Measurements from ENCODE around the gene SOX6.

The SOX6 gene

GRCh38 chr11:16013242-16013641 lies 343.1 kb downstream of the SOX6 start:
- CTCF ChIA-PET: no interaction called here
- Histone ChIP-seq H3K4me1 (ENCODE audit: control extremely low read depth in 1 of 4, control insufficient read depth in 4 of 4, insufficient read depth in 4 of 4, low read length in 3 of 4) (peaks cover 0 to 7% (median 2%) of the 10 kb centered on the region in 4 experiments), H3K4me3 (ENCODE audit: control insufficient read depth in 1 of 7, extremely low read depth in 1 of 7, insufficient read depth in 4 of 7, low read depth in 2 of 7, low read length in 6 of 7) (no peak overlapping the region), H3K9me3 (ENCODE audit: control extremely low read depth in 1 of 5, control insufficient read depth in 4 of 5, insufficient read depth in 2 of 5, low read depth in 1 of 5, low read length in 4 of 5) (peaks cover 0 to 1% (median 0%) of the 10 kb centered on the region in 5 experiments), H3K36me3 (ENCODE audit: control insufficient read depth in 4 of 4, insufficient read depth in 4 of 4, low read length in 3 of 4) (no peaks in the 10 kb centered on the region), H3K27ac (ENCODE audit: insufficient read depth in 1 of 2, low read depth in 1 of 2, low read length in 2 of 2, poor library complexity in 1 of 2, severe bottlenecking in 2 of 2) (no peak overlapping the region), H3K27me3 (replicated peaks in 2 of 5; ENCODE audit: control insufficient read depth in 4 of 5, insufficient read depth in 5 of 5, low read length in 4 of 5) (peaks cover 0 to 2% (median 0%) of the 10 kb centered on the region in 5 experiments)
- DNase-seq: no peak
- WGBS (ENCODE audit: insufficient coverage): 79% methylated on average over 2 of the region's 3 CpGs
- POLR2A ChIA-PET: no interaction called here

- H3K4me3 ChIP-seq (ENCODE audit: control insufficient read depth in 1 of 7, extremely low read depth in 1 of 7, insufficient read depth in 4 of 7, low read depth in 2 of 7, low read length in 6 of 7): no peak overlapping the region
- peaks cover 0 to 2% (median 0%) of the 10 kb centered on the region in 5 experiments for H3K27me3 ChIP-seq (replicated peaks in 2 of 5; ENCODE audit: control insufficient read depth in 4 of 5, insufficient read depth in 5 of 5, low read length in 4 of 5)
- peaks cover 0 to 7% (median 2%) of the 10 kb centered on the region in 4 experiments for H3K4me1 ChIP-seq (ENCODE audit: control extremely low read depth in 1 of 4, control insufficient read depth in 4 of 4, insufficient read depth in 4 of 4, low read length in 3 of 4)
- H3K9me3 ChIP-seq (ENCODE audit: control extremely low read depth in 1 of 5, control insufficient read depth in 4 of 5, insufficient read depth in 2 of 5, low read depth in 1 of 5, low read length in 4 of 5): peaks cover 0 to 1% (median 0%) of the 10 kb centered on the region in 5 experiments
- ChIA-PET POLR2A (no interaction called here), CTCF (interaction anchor here (0.7 kb wide), 1 partner anchor 24 kb away, joined by 3 read pairs; no protein-coding TSS in a partner anchor)
- peak in 2 of 3 donors; percentile 11 to 28 for DNase-seq
- no peak overlapping the region for H3K27ac ChIP-seq (ENCODE audit: insufficient read depth in 1 of 2, low read depth in 1 of 2, low read length in 2 of 2, poor library complexity in 1 of 2, severe bottlenecking in 2 of 2)
- H3K36me3 ChIP-seq (ENCODE audit: control insufficient read depth in 4 of 4, insufficient read depth in 4 of 4, low read length in 3 of 4): no peaks in the 10 kb centered on the region
- WGBS (ENCODE audit: insufficient coverage): 27% methylated on average over 3 of the region's 6 CpGs
Measured at GRCh38 chr11:16012125-16012751, 344.1 kb downstream of the SOX6 start.

- H3K9me3 ChIP-seq (ENCODE audit: control extremely low read depth in 1 of 5, control insufficient read depth in 4 of 5, insufficient read depth in 2 of 5, low read depth in 1 of 5, low read length in 4 of 5): peaks cover 0 to 1% (median 0%) of the 10 kb centered on the region in 5 experiments
- no peak overlapping the region for H3K27ac ChIP-seq (ENCODE audit: insufficient read depth in 1 of 2, low read depth in 1 of 2, low read length in 2 of 2, poor library complexity in 1 of 2, severe bottlenecking in 2 of 2)
- no peaks in the 10 kb centered on the region for H3K36me3 ChIP-seq (ENCODE audit: control insufficient read depth in 4 of 4, insufficient read depth in 4 of 4, low read length in 3 of 4)
- H3K4me1 ChIP-seq (ENCODE audit: control extremely low read depth in 1 of 4, control insufficient read depth in 4 of 4, insufficient read depth in 4 of 4, low read length in 3 of 4): peaks cover 0 to 7% (median 2%) of the 10 kb centered on the region in 4 experiments
- POLR2A ChIA-PET: no interaction called here
- peaks cover 0 to 2% (median 0%) of the 10 kb centered on the region in 5 experiments for H3K27me3 ChIP-seq (replicated peaks in 2 of 5; ENCODE audit: control insufficient read depth in 4 of 5, insufficient read depth in 5 of 5, low read length in 4 of 5)
- CTCF ChIA-PET: no interaction called here
- H3K4me3 ChIP-seq (ENCODE audit: control insufficient read depth in 1 of 7, extremely low read depth in 1 of 7, insufficient read depth in 4 of 7, low read depth in 2 of 7, low read length in 6 of 7): no peak overlapping the region
- no peak for DNase-seq
Measured at GRCh38 chr11:16011396-16011795, 344.9 kb downstream of the SOX6 start.

GRCh38 chr11:16009021-16009420 lies 347.3 kb downstream of the SOX6 start:
- peaks cover 0 to 7% (median 2%) of the 10 kb centered on the region in 4 experiments for H3K4me1 ChIP-seq (ENCODE audit: control extremely low read depth in 1 of 4, control insufficient read depth in 4 of 4, insufficient read depth in 4 of 4, low read length in 3 of 4)
- CTCF ChIA-PET: no interaction called here
- POLR2A ChIA-PET: no interaction called here
- WGBS (ENCODE audit: insufficient coverage): no CpG with 5 or more reads among the region's 1 CpG
- no peak overlapping the region for H3K27ac ChIP-seq (ENCODE audit: insufficient read depth in 1 of 2, low read depth in 1 of 2, low read length in 2 of 2, poor library complexity in 1 of 2, severe bottlenecking in 2 of 2)
- H3K4me3 ChIP-seq (ENCODE audit: control insufficient read depth in 1 of 7, extremely low read depth in 1 of 7, insufficient read depth in 4 of 7, low read depth in 2 of 7, low read length in 6 of 7): no peak overlapping the region
- DNase-seq: no peak
- no peaks in the 10 kb centered on the region for H3K36me3 ChIP-seq (ENCODE audit: control insufficient read depth in 4 of 4, insufficient read depth in 4 of 4, low read length in 3 of 4)
- peaks cover 0 to 1% (median 0%) of the 10 kb centered on the region in 5 experiments for H3K9me3 ChIP-seq (ENCODE audit: control extremely low read depth in 1 of 5, control insufficient read depth in 4 of 5, insufficient read depth in 2 of 5, low read depth in 1 of 5, low read length in 4 of 5)
- H3K27me3 ChIP-seq (replicated peaks in 2 of 5; ENCODE audit: control insufficient read depth in 4 of 5, insufficient read depth in 5 of 5, low read length in 4 of 5): no peaks in the 10 kb centered on the region

GRCh38 chr11:16007514-16007913 lies 348.8 kb downstream of the SOX6 start:
- Histone ChIP-seq H3K27me3 (replicated peaks in 2 of 5; ENCODE audit: control insufficient read depth in 4 of 5, insufficient read depth in 5 of 5, low read length in 4 of 5) (no peaks in the 10 kb centered on the region), H3K36me3 (ENCODE audit: control insufficient read depth in 4 of 4, insufficient read depth in 4 of 4, low read length in 3 of 4) (no peaks in the 10 kb centered on the region), H3K4me1 (ENCODE audit: control extremely low read depth in 1 of 4, control insufficient read depth in 4 of 4, insufficient read depth in 4 of 4, low read length in 3 of 4) (peaks cover 0 to 6% (median 2%) of the 10 kb centered on the region in 4 experiments), H3K9me3 (ENCODE audit: control extremely low read depth in 1 of 5, control insufficient read depth in 4 of 5, insufficient read depth in 2 of 5, low read depth in 1 of 5, low read length in 4 of 5) (peaks cover 0 to 1% (median 0%) of the 10 kb centered on the region in 5 experiments), H3K27ac (ENCODE audit: insufficient read depth in 1 of 2, low read depth in 1 of 2, low read length in 2 of 2, poor library complexity in 1 of 2, severe bottlenecking in 2 of 2) (no peak overlapping the region), H3K4me3 (ENCODE audit: control insufficient read depth in 1 of 7, extremely low read depth in 1 of 7, insufficient read depth in 4 of 7, low read depth in 2 of 7, low read length in 6 of 7) (no peak overlapping the region)
- POLR2A ChIA-PET: no interaction called here
- CTCF ChIA-PET: no interaction called here
- 100% methylated on average over 1 of the region's 3 CpGs for WGBS (ENCODE audit: insufficient coverage)
- DNase-seq: no peak

- Histone ChIP-seq H3K27ac (ENCODE audit: insufficient read depth in 1 of 2, low read depth in 1 of 2, low read length in 2 of 2, poor library complexity in 1 of 2, severe bottlenecking in 2 of 2) (no peak overlapping the region), H3K9me3 (ENCODE audit: control extremely low read depth in 1 of 5, control insufficient read depth in 4 of 5, insufficient read depth in 2 of 5, low read depth in 1 of 5, low read length in 4 of 5) (no peaks in the 10 kb centered on the region), H3K27me3 (replicated peaks in 2 of 5; ENCODE audit: control insufficient read depth in 4 of 5, insufficient read depth in 5 of 5, low read length in 4 of 5) (no peaks in the 10 kb centered on the region), H3K4me3 (ENCODE audit: control insufficient read depth in 1 of 7, extremely low read depth in 1 of 7, insufficient read depth in 4 of 7, low read depth in 2 of 7, low read length in 6 of 7) (no peak overlapping the region), H3K36me3 (ENCODE audit: control insufficient read depth in 4 of 4, insufficient read depth in 4 of 4, low read length in 3 of 4) (no peaks in the 10 kb centered on the region), H3K4me1 (ENCODE audit: control extremely low read depth in 1 of 4, control insufficient read depth in 4 of 4, insufficient read depth in 4 of 4, low read length in 3 of 4) (peaks cover 0 to 6% (median 2%) of the 10 kb centered on the region in 4 experiments)
- 100% methylated on average over 1 of the region's 1 CpG for WGBS (ENCODE audit: insufficient coverage)
- CTCF ChIA-PET: no interaction called here
- POLR2A ChIA-PET: no interaction called here
- DNase-seq: no peak
Measured at GRCh38 chr11:16002942-16003341, 353.4 kb downstream of the SOX6 start.

- peak in 2 of 3 donors; percentile 42 to 46 for DNase-seq
- Histone ChIP-seq H3K4me1 (ENCODE audit: control extremely low read depth in 1 of 4, control insufficient read depth in 4 of 4, insufficient read depth in 4 of 4, low read length in 3 of 4) (peaks cover 0 to 6% (median 2%) of the 10 kb centered on the region in 4 experiments), H3K4me3 (ENCODE audit: control insufficient read depth in 1 of 7, extremely low read depth in 1 of 7, insufficient read depth in 4 of 7, low read depth in 2 of 7, low read length in 6 of 7) (no peak overlapping the region), H3K27ac (ENCODE audit: insufficient read depth in 1 of 2, low read depth in 1 of 2, low read length in 2 of 2, poor library complexity in 1 of 2, severe bottlenecking in 2 of 2) (no peak overlapping the region), H3K9me3 (ENCODE audit: control extremely low read depth in 1 of 5, control insufficient read depth in 4 of 5, insufficient read depth in 2 of 5, low read depth in 1 of 5, low read length in 4 of 5) (no peaks in the 10 kb centered on the region), H3K27me3 (replicated peaks in 2 of 5; ENCODE audit: control insufficient read depth in 4 of 5, insufficient read depth in 5 of 5, low read length in 4 of 5) (no peaks in the 10 kb centered on the region), H3K36me3 (ENCODE audit: control insufficient read depth in 4 of 4, insufficient read depth in 4 of 4, low read length in 3 of 4) (no peaks in the 10 kb centered on the region)
- CTCF ChIA-PET: interaction anchor here (1.0 to 1.5 kb wide), 2 partner anchors 11 to 31 kb away, joined by 3 read pairs; no protein-coding TSS in a partner anchor
- 86% methylated on average over 3 of the region's 4 CpGs for WGBS (ENCODE audit: insufficient coverage)
- POLR2A ChIA-PET: interaction anchor here (0.5 kb wide), 1 partner anchor 1247 kb away, joined by 3 read pairs; no protein-coding TSS in a partner anchor
Measured at GRCh38 chr11:16001899-16002426, 354.4 kb downstream of the SOX6 start.
